Measurements from ENCODE around the gene CABP4. TPM values are rescaled to one million over a fixed set of nuclear protein-coding genes. Genes with fewer than 3 reads are reported as not detected.

Gene CABP4
- total and polyA plus RNA-seq, 10 of the 15 experiments (the other 5 are each of a cell fraction or from before 2014, with no cell fraction given): 0.04 to 0.41 (median 0.14) TPM; not detected in 2

DNA sequence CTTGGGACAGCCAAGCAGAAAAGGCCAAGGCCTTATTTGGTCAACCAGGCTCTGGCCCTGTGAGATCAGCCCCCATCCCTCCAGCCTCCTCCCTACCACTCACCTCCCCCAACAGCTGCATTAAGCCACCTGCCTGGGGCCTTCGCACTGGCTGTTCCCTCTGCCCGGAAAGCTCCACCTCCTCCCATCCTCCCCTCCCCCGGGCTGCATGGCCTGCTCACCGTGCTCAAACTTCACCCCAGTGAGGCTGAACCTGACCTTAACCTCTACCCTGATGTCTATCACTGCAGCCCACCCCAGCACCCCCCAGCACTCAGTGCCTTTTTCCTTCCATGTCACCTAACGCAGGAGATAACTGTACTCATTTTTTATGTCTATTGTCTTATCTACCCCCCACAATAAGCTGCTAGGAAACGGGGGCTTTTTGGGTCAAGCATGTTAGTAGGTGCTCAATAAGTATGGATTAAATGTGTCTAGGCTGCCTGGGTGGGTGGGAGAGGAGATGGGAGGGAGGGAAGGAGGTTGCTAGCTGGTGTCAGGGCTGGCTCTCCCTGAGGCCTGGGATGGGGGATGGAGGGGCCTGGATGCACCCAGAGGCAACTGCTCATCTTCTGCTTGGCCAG, 18.6 kb upstream of the CABP4 start (continued):
- no peak for TF ChIP-seq BRCA1 (IDR thresholded peaks at IDR 0.05; ENCODE audit: low read depth, low read length)
- no peak for TF ChIP-seq BCLAF1 (IDR thresholded peaks at IDR 0.05)
- TF ChIP-seq JUNB (IDR thresholded peaks at IDR 0.05): no peak
- TF ChIP-seq ELK1 (IDR thresholded peaks at IDR 0.05; ENCODE audit: low read depth, low read length): peak; percentile 57
- TF ChIP-seq MTA2 (IDR thresholded peaks at IDR 0.05; ENCODE audit: low read depth): peak; percentile 62
- TF ChIP-seq ESRRA (IDR thresholded peaks at IDR 0.05; ENCODE audit: low read length): no peak
- peak; percentile 85 for TF ChIP-seq NR2F1 (conservative IDR thresholded peaks at IDR 0.05)
- 0 out of 2 replicates have a peak, but pooled peaks have one; percentile 52 for TF ChIP-seq DPF2 (IDR thresholded peaks at IDR 0.05)
- TF ChIP-seq TCF7 (IDR thresholded peaks at IDR 0.05; ENCODE audit: borderline replicate concordance): no peak
- TF ChIP-seq IRF4 (IDR thresholded peaks at IDR 0.05; ENCODE audit: low read depth, low read length): peak; percentile 74
- TF ChIP-seq, protein P1, sequence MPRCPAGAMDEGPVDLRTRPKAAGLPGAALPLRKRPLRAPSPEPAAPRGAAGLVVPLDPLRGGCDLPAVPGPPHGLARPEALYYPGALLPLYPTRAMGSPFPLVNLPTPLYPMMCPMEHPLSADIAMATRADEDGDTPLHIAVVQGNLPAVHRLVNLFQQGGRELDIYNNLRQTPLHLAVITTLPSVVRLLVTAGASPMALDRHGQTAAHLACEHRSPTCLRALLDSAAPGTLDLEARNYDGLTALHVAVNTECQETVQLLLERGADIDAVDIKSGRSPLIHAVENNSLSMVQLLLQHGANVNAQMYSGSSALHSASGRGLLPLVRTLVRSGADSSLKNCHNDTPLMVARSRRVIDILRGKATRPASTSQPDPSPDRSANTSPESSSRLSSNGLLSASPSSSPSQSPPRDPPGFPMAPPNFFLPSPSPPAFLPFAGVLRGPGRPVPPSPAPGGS (IDR thresholded peaks at IDR 0.05; ENCODE audit: borderline replicate concordance, insufficient read depth, low read depth, low read length, poor library complexity, severe bottlenecking): no peak
- no peak for TF ChIP-seq ATF3 (IDR thresholded peaks at IDR 0.05; ENCODE audit: borderline replicate concordance, extremely low read depth, low read depth, low read length)
- TF ChIP-seq NKRF (conservative IDR thresholded peaks at IDR 0.05): 0 out of 2 replicates have a peak, but pooled peaks have one; percentile 20
- TF ChIP-seq CREM (IDR thresholded peaks at IDR 0.05; ENCODE audit: low read depth): peak; percentile 51; the same call in 1 of the 2 replicates
- no peak for TF ChIP-seq MEF2B (IDR thresholded peaks at IDR 0.05; ENCODE audit: partially characterized antibody, poor library complexity, severe bottlenecking)
- no peak for TF ChIP-seq LARP7 (IDR thresholded peaks at IDR 0.05)
- peak; percentile 99 for TF ChIP-seq TCF3 (IDR thresholded peaks at IDR 0.05; ENCODE audit: borderline replicate concordance, insufficient read depth, low read depth, low read length)
- TF ChIP-seq EED (IDR thresholded peaks at IDR 0.05; ENCODE audit: low read depth): peak; percentile 33; the same call in 1 of the 2 replicates
- TF ChIP-seq CBX5 (IDR thresholded peaks at IDR 0.05; ENCODE audit: low read depth): no peak
- no peak for TF ChIP-seq JUND (IDR thresholded peaks at IDR 0.05; ENCODE audit: low read depth, low read length)
- no peak for TF ChIP-seq MYB (IDR thresholded peaks at IDR 0.05; ENCODE audit: borderline replicate concordance, low read depth, low read length)
- TF ChIP-seq IKZF1 (conservative IDR thresholded peaks at IDR 0.05): peak; percentile 78; the same call in 1 of the 2 replicates
- TF ChIP-seq KAT2A (conservative IDR thresholded peaks at IDR 0.05; ENCODE audit: control insufficient read depth, low read depth, low read length): no peak
- no peak for TF ChIP-seq CBX3 (IDR thresholded peaks at IDR 0.05; ENCODE audit: borderline replicate concordance, low read depth)

Measured in GM12878 (cell line).